Immature natural killer cell (primary cell): ENCODE measurements around the gene PTPRM. TPM values are rescaled to one million over a fixed set of nuclear protein-coding genes. Genes with fewer than 3 reads are reported as not detected.

Experiments used
- DNase-seq, 3 donors: peaks; one replicate each; pipeline ENCODE4 v3.0.0; 2022; ENCODE audit warnings: mixed read lengths in 1 of 3
- H3K27ac Mint-ChIP-seq, 6 donors: one replicate each; pipeline ENCODE4 v1.8.0; 2020; ENCODE audit warnings: mixed read lengths in 6 of 6, mild to moderate bottlenecking in 5 of 6, inconsistent platforms in 4 of 6, moderate library complexity in 3 of 6
- H3K27me3 Mint-ChIP-seq, 3 donors: one replicate each; pipeline ENCODE4 v1.8.0; 2020 to 2021; ENCODE audit warnings: low read depth in 3 of 3, mild to moderate bottlenecking in 3 of 3, mixed read lengths in 3 of 3, moderate library complexity in 3 of 3, inconsistent platforms in 1 of 3
- H3K36me3 Mint-ChIP-seq, 3 donors: one replicate each; pipeline ENCODE4 v1.8.0; 2020; ENCODE audit warnings: mixed read lengths in 3 of 3, inconsistent platforms in 2 of 3, mild to moderate bottlenecking in 2 of 3
- H3K4me1 Mint-ChIP-seq, 2 donors: one replicate each; pipeline ENCODE4 v1.8.0; 2020; ENCODE audit warnings: inconsistent platforms in 2 of 2, mild to moderate bottlenecking in 2 of 2, mixed read lengths in 2 of 2, moderate library complexity in 1 of 2
- H3K4me3 Mint-ChIP-seq, 5 donors: one replicate each; pipeline ENCODE4 v1.8.0; 2020; ENCODE audit warnings: mild to moderate bottlenecking in 5 of 5, mixed read lengths in 5 of 5, inconsistent platforms in 3 of 5, moderate library complexity in 3 of 5
- H3K9me3 Mint-ChIP-seq, 6 donors: one replicate each; pipeline ENCODE4 v1.8.0; 2020; ENCODE audit warnings: mild to moderate bottlenecking in 6 of 6, mixed read lengths in 6 of 6, inconsistent platforms in 4 of 6, moderate library complexity in 3 of 6
- polyA plus RNA-seq, 3 donors: library from polyadenylated mRNA; unstranded; fragments of 300-500 nt; fragmentation: Illumina TruSeq; gene quantifications; one replicate each; pipeline ENCODE4 v1.2.3, GENCODE V29; 2021

PTPRM gene
- polyA plus RNA-seq, 3 donors from 2014 or later = 1.3 to 9.7 (median 3.2) TPM

- Mint-ChIP-seq H3K4me1 (no peaks in the 10 kb centered on the region), H3K9me3 (peaks cover 0 to 8% (median under 1%) of the 10 kb centered on the region in 6 donors), H3K27ac (no peak overlapping the region), H3K27me3 (peaks cover 0 to 3% (median 0%) of the 10 kb centered on the region in 3 donors), H3K4me3 (no peak overlapping the region), H3K36me3 (peaks cover 0 to 3% (median 0%) of the 10 kb centered on the region in 3 donors)
- no peak for DNase-seq
Measured at GRCh38 chr18:7662866-7663265, 95.8 kb downstream of the PTPRM start.

DNA sequence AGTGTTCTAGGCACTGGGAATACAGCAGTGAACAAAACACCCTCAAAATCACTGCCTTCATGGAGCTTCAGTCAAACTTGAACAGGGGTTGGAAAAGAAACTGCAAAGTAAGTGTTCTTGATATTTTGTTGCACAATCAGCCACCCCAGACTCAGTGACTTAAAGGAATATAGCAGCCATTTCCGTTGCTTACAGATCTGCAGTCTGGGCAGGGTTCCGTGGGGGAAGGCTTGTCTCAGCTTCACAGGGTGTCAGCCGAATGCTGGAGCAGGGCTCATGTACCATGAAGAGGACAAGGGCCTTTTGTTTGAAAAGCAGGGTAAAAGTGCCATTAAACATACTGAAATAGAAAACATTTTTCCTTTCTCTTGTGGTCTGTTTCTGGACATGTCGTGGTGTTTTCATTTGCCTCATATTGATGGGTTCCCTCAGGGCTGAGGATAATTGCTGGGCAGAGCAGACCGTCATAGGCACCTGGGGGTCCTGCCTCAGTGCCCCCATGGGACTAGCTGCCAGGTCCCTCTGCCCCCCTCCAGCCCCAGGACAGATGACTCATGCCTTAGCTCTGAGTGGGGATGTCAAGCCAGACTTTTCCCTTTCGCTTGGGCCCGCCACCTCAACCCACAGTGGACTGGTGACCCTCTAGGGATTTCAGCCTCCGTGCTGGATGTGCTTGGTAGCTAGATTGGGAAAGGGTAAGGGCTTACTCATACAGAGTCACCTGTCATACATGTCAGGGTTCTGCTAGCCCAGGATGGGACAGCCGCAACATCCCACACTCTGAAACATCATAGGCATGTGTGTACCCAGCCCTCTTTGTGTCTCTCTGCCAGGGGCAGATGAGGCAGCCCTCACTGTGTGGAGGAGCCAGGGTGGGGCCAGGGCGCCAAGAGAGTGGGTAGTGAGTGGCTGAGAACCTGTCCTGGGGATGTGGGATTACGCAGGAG lies 96.5 kb downstream of the PTPRM start:
- Mint-ChIP-seq H3K27ac (no peak overlapping the region), H3K4me1 (no peaks in the 10 kb centered on the region), H3K27me3 (peaks cover 0 to 3% (median 0%) of the 10 kb centered on the region in 3 donors), H3K4me3 (no peak overlapping the region), H3K9me3 (peaks cover 0 to 7% (median under 1%) of the 10 kb centered on the region in 6 donors), H3K36me3 (peaks cover 0 to 3% (median 0%) of the 10 kb centered on the region in 3 donors)
- no peak for DNase-seq

DNA sequence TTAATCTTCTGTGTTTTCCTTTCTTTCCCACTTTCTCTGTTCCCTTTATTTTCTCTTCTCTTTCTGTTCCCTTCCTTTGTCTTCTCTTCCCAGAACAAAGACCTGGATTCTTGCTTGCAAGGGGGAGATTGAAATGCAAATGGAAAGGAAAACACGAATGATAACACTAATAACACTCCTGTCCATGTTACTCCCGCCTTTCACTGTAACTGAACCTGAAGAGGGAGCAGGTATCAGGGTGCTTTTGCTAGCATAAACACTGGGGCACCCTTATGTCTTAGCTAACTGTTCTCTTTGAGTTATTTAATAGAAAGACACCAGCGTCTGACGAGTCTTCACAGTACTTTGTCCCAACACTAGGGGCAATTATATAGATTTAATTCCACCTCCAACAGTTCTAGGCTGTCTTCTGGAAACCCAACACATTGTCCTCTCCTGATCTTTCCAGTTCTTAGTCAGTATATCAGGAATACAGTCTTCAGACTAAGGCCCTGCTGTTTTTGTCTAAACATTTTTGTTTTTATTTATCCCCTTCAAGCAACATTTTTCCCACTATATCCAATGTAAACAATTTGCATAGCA lies 99.2 kb downstream of the PTPRM start:
- no peak for DNase-seq
- peaks cover 0 to 3% (median 0%) of the 10 kb centered on the region in 3 donors for H3K36me3 Mint-ChIP-seq
- no peaks in the 10 kb centered on the region for H3K4me1 Mint-ChIP-seq
- H3K27me3 Mint-ChIP-seq = peaks cover 0 to 2% (median 2%) of the 10 kb centered on the region in 3 donors
- no peak overlapping the region for H3K27ac Mint-ChIP-seq
- H3K9me3 Mint-ChIP-seq = peaks cover 0 to 2% (median 0%) of the 10 kb centered on the region in 6 donors
- H3K4me3 Mint-ChIP-seq = no peak overlapping the region

DNA sequence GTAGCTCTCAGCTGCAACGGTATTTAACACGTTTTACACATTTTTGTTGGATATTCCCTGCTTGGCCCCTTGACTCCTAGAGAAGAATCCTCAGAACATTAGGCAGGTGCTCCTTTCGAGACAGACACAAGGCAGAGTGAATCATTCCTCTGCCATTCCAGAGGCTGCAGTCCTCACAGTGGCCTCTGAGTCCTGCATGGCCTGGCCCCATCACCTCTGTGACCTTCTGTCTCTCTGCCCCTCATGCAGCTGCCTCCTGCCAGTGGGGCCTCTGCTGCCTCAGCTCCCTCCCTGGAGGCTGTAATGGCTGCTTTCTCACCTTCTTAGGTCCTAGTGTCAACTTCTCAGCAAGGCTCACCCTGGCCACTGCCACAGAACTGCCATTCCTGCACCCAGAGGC lies 101.3 kb downstream of the PTPRM start:
- Mint-ChIP-seq H3K4me1 (no peaks in the 10 kb centered on the region), H3K36me3 (peaks cover 0 to 3% (median 0%) of the 10 kb centered on the region in 3 donors), H3K4me3 (peak overlapping the region in 1 of 5 donors; percentile 13), H3K27ac (no peak overlapping the region), H3K27me3 (peaks cover under 1 to 3% (median 2%) of the 10 kb centered on the region in 3 donors), H3K9me3 (peaks cover 0 to 3% (median under 1%) of the 10 kb centered on the region in 6 donors)
- no peak for DNase-seq

DNA sequence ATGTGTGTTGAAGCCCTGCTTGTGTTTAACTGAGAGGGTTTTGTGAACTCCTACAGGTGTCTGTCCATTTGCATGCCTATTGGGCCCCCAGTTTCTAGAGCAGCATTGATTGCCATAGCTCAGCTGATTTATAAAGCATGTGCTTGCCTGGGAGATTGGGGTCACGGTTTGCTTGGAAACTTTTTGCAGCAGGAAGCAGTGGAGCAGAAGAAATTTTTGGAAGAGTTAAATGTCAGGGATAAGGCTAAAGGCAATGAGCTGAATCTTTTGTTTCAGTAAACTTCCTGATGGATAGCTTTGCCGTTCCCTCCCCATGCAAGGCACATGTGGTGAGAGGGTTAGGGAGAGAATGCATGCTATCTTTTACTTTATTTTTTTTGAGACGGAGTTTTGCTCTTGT lies 102.2 kb downstream of the PTPRM start:
- peaks cover 0 to 3% (median 0%) of the 10 kb centered on the region in 3 donors for H3K36me3 Mint-ChIP-seq
- no peak overlapping the region for H3K27ac Mint-ChIP-seq
- peaks cover 2 to 5% (median 3%) of the 10 kb centered on the region in 3 donors for H3K27me3 Mint-ChIP-seq
- no peak for DNase-seq
- H3K9me3 Mint-ChIP-seq = peaks cover 0 to 3% (median 0%) of the 10 kb centered on the region in 6 donors
- no peaks in the 10 kb centered on the region for H3K4me1 Mint-ChIP-seq
- H3K4me3 Mint-ChIP-seq = no peak overlapping the region

DNA sequence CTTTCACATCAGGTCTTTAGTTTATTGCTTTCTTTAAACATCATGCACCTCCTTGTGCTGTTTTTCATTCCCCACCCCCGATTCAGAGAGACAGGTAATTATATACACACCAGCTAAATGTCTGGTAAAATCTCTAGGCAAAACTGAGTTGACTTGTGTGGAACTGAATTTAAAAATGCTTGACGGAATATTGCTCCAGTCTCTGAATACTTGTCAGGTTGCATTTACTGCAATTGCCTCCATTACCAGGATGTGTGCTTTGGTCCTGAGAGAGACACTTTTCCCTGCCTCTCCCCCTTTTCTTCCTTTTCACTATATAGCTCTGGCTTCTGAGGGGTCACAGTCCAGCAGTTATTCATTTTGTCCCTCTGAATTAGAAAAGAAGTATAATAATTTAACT lies 104.0 kb downstream of the PTPRM start:
- Mint-ChIP-seq H3K27me3 (peaks cover 2 to 5% (median 3%) of the 10 kb centered on the region in 3 donors), H3K27ac (no peak overlapping the region), H3K4me3 (no peak overlapping the region), H3K4me1 (no peaks in the 10 kb centered on the region), H3K36me3 (no peaks in the 10 kb centered on the region), H3K9me3 (peaks cover 0 to 3% (median 0%) of the 10 kb centered on the region in 6 donors)
- DNase-seq = no peak

- no peak for DNase-seq
- Mint-ChIP-seq H3K27ac (no peak overlapping the region), H3K36me3 (no peaks in the 10 kb centered on the region), H3K27me3 (peaks cover 0 to 3% (median 3%) of the 10 kb centered on the region in 3 donors), H3K9me3 (peaks cover 0 to 3% (median 0%) of the 10 kb centered on the region in 6 donors), H3K4me1 (no peaks in the 10 kb centered on the region), H3K4me3 (no peak overlapping the region)
Measured at GRCh38 chr18:7676253-7676873, 109.2 kb downstream of the PTPRM start.

DNA sequence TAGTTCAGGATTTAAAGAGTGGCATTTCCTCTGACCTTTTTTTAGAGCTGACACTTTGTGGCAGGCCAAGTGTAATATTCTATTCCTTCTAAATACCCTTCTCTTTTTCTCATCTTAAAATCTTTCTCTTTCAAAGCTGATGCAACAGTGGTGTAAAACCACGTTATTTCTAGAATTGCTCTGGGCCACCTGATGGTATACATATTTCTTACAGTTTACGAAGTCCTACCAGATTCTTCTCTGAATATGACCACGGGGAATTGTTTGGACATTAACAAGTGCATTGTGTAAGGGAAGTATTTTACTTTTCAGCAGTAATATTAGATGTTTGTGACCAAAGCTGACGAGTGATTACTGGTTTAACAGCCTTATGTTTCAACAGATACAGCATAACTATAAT lies 109.9 kb downstream of the PTPRM start:
- Mint-ChIP-seq H3K9me3 (peaks cover 0 to 3% (median 0%) of the 10 kb centered on the region in 6 donors), H3K36me3 (no peaks in the 10 kb centered on the region), H3K27ac (no peak overlapping the region), H3K4me3 (no peak overlapping the region), H3K27me3 (peaks cover 0 to 3% (median 3%) of the 10 kb centered on the region in 3 donors), H3K4me1 (no peaks in the 10 kb centered on the region)
- DNase-seq = no peak

DNA sequence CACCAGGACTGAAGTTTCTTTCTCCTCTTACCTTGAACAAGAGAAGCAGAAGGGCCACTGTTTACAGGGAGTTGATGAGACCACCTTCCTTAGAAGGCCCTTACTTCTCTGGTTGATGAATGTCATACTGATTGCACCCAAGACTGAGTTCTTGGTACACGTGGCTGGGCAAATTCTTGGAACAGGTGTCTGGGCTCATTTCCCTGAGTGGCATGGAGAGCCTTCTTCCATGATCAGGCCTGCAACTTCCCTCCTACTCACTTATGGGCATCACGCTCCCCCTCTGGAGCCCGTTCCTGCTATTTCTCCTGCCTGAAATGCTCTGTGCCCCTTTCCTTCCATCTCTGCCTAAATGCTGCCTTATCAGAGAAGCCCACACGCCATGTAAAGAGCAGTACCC lies 110.3 kb downstream of the PTPRM start:
- no peaks in the 10 kb centered on the region for H3K4me1 Mint-ChIP-seq
- H3K4me3 Mint-ChIP-seq = no peak overlapping the region
- no peak overlapping the region for H3K27ac Mint-ChIP-seq
- no peak for DNase-seq
- no peaks in the 10 kb centered on the region for H3K36me3 Mint-ChIP-seq
- peaks cover 0 to 3% (median 3%) of the 10 kb centered on the region in 3 donors for H3K27me3 Mint-ChIP-seq
- peaks cover 0 to 1% (median 0%) of the 10 kb centered on the region in 6 donors for H3K9me3 Mint-ChIP-seq

- Mint-ChIP-seq H3K4me3 (no peak overlapping the region), H3K27ac (no peak overlapping the region), H3K9me3 (no peaks in the 10 kb centered on the region), H3K36me3 (no peaks in the 10 kb centered on the region), H3K4me1 (no peaks in the 10 kb centered on the region), H3K27me3 (peaks cover 0 to 3% (median 1%) of the 10 kb centered on the region in 3 donors)
- DNase-seq = no peak
Measured at GRCh38 chr18:7678389-7678788, 111.3 kb downstream of the PTPRM start.

DNA sequence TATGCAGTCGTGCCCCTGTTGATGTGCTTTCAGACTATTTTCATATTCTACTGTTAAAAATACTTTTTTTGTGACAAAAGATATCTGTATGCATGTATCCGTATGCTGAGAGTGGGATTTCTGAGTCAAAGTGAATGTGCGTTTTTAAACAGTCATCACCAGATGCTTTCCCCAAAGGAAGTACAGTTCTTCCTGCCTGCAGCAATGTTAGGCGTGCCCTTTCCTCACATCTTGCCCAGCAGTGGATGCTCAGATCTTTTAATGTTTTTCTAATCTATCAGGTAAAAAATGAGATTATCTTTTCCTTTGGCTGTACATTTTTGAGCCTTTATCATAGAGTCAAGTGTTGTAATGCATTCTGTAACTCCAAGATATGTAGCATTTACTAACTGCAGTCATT lies 111.7 kb downstream of the PTPRM start:
- DNase-seq = no peak
- Mint-ChIP-seq H3K4me1 (no peaks in the 10 kb centered on the region), H3K4me3 (no peak overlapping the region), H3K27ac (no peak overlapping the region), H3K9me3 (no peaks in the 10 kb centered on the region), H3K27me3 (peaks cover 0 to under 1% (median 0%) of the 10 kb centered on the region in 3 donors), H3K36me3 (no peaks in the 10 kb centered on the region)

DNA sequence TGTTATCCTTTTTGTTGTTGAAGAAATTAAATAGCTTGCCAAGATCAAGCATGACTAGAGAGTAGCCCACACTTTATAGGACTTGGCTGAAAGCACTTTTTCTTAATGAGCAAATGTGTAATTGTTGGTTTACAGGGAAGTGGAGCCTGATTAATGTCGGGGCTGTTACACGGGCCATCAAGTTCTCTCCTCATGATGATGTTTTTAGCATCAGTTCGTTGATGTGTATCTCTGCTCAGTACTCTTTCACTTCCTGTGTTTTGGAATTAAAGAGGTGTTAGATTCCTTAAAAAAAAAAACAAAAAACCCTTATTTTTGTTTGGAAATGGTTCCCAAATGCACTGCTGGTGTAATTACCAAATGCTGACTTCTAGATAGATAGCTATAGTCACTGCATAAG lies 114.2 kb downstream of the PTPRM start:
- H3K9me3 Mint-ChIP-seq = peaks cover 0 to 4% (median 0%) of the 10 kb centered on the region in 6 donors
- no peak overlapping the region for H3K27ac Mint-ChIP-seq
- H3K27me3 Mint-ChIP-seq = no peaks in the 10 kb centered on the region
- no peak overlapping the region for H3K4me3 Mint-ChIP-seq
- H3K36me3 Mint-ChIP-seq = no peaks in the 10 kb centered on the region
- no peaks in the 10 kb centered on the region for H3K4me1 Mint-ChIP-seq
- no peak for DNase-seq

GRCh38 chr18:7682321-7682720 lies 115.2 kb downstream of the PTPRM start:
- H3K9me3 Mint-ChIP-seq = peaks cover 0 to 4% (median 0%) of the 10 kb centered on the region in 6 donors
- no peak for DNase-seq
- no peaks in the 10 kb centered on the region for H3K4me1 Mint-ChIP-seq
- no peaks in the 10 kb centered on the region for H3K36me3 Mint-ChIP-seq
- no peak overlapping the region for H3K4me3 Mint-ChIP-seq
- H3K27me3 Mint-ChIP-seq = no peaks in the 10 kb centered on the region
- H3K27ac Mint-ChIP-seq = no peak overlapping the region

DNA sequence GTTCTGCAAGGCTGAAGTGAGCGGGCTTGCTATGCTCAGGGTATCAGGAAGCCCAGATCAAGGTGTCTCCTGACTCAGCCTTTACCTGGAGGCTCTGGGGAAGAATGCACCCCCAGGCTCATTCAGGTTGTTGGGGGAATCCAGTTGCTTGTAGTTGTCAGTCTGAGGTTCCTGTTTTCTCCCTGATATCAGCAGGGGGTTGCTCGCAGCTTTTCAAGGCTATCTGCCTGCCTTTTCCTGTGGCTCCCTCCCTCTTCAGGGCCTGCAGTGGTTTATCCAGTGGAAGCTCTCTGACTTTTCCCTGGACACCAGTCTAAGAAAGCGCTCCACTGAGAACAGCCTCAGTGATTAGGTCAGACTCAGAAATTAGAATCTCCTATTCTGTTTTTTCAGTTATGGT lies 116.6 kb downstream of the PTPRM start:
- Mint-ChIP-seq H3K9me3 (peaks cover 0 to 4% (median 0%) of the 10 kb centered on the region in 6 donors), H3K4me1 (no peaks in the 10 kb centered on the region)

More for the DNA sequence above, 116.6 kb downstream of the PTPRM start:
- Mint-ChIP-seq H3K36me3 (no peaks in the 10 kb centered on the region), H3K27me3 (no peaks in the 10 kb centered on the region), H3K4me3 (no peak overlapping the region), H3K27ac (no peak overlapping the region)
- DNase-seq = no peak
